Stimulated activated CD4-positive, alpha-beta T cell treated with anti-CD3 and anti-CD28 coated beads, Interleukin-1b, Interleukin-23, amount 100 ng/mL, for 48 hours (primary cell): ENCODE measurements around the gene IGLL5.

Source experiments
- DNase-seq: peaks from one replicate; pipeline ENCODE4 v3.0.0-alpha.2; 2020

Gene IGLL5

DNA sequence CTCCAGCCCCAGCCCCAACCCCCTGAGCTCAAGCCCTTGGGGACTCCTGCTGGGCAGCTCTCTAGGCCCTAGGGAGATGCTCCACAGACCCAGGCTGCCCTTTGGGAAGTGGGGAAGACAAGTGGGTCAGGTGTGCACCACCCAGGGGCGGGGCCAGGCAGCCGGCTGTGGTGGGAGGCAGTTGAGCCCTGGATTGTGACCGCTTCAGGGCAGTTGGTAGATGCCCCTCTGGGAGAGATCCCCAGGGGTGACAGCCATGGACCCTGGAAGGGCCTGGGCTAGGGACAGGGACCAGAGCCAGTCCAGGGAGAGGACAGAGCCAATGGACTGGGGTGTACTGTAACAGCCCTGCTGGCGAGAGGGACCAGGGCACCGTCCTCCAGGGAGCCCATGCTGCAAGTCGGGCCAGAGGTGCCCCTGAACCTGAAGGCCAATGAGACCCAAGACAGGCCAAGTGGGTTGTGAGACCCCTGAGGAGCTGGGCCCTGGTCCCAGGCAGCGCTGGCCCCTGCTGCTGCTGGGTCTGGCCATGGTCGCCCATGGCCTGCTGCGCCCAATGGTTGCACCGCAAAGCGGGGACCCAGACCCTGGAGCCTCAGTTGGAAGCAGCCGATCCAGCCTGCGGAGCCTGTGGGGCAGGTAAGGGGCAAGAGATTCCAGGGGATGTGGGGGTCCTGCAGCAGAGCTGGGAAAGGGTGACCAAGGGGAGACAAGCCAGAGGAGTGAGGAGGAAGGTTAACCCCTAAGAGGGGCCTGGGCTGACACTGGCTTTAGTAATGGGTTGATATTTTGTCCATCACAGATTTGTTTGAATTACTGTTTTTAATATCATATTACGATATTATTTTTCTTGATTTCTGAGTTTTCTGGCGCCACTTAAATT is at the start of gene IGLL5:
IGLL5 (plus strand) TSS at position 196 of the 883 bp plus-strand sequence; CDS start at position 434, 238 bp downstream.
- no peak for DNase-seq

GRCh38 chr22:22838148-22838786 is 49.3 kb upstream of the IGLL5 start:
- no peak for DNase-seq

DNA sequence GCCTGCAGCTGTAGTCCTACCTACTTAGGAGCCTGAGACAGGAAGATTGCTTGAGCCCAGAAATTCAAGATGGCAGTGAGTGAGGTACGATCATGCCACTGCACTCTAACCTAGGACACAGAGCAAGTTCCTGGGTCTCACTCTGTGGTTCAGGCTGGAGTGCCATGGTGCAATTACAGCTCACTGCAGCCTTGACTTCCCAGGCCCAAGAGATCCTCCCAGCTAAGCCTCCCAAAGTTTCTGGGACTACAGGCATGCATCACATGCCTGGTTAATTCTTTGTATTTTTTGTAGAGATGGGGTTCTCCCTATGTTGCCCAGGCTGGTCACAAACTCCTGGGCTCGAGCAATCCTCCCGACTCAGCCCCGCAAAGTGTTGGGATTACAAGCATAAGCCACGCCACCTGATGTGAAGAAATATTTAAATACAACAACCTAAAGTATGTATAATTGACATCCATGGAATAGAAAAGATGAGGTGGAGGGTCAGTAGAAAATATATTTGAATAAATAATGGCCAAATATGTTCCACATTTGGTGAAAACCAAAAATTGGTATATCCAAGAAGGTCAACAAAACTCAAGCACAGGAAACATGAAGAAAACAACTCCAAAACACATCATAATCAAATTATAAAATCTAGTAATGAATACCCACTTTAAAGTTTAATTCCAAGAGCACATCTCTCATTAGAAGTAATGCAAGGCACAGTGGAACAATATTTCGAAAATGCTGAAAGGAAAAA is 47.9 kb upstream of the IGLL5 start:
- DNase-seq = no peak

DNA sequence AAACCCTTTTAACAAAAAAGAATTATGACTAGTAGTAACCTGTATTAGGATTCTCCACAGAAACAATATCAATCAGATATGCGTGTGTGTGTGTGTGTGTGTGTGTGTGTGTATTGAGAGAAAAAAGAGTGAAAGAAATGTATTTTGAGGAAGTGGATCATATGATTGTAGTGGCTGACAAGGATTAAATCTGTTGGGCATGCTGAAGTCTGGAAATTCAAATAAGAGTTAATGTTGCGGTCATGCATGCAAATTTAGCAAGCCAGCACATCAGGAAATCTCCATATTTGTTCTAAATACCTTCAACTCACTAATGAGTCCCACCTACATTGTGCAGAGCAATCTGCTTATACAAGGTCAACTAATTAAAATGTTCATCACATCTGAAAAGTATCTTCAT is 46.8 kb upstream of the IGLL5 start:
- no peak for DNase-seq

GRCh38 chr22:22841598-22841997 is 46.0 kb upstream of the IGLL5 start:
- no peak for DNase-seq

DNA sequence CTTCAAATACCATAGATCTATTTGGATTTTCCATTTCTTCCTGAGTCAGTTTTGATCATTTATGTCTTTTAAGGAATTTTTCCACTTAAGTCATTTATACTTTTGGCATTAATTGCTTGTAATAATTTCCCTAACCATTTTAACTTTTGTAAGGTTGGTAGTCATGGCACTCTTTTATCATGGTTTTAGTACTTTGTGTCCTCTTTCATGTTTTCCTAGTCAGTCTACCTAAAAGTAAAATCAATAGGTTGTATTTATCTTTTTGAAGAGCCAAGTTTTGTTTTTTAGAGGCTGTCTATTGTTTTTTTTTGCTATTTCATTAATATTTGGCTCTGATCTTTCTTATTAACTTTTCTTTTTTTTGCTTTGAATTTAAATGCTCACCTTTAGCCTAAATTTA is 45.5 kb upstream of the IGLL5 start:
- DNase-seq = no peak

- DNase-seq = no peak
Observed at GRCh38 chr22:22843848-22844247, 43.8 kb upstream of the IGLL5 start.

DNA sequence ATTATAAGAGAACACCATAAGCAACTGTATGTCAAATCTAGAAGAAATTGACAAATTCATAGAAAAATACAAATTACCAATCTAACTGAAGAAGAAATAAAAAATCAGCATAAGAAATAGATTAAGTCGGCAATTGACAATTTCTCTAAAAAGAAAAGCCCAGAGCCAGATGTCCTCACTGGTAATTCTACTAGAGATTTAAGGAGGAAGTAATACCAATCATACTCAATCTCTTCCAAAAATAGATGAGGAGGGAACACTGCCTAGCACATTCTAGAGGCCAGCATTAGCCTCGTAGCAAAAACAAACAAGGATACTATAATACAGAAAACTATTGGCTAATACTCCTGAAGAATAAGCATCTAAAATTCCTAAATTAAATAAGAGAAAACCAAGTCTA is 40.4 kb upstream of the IGLL5 start:
- DNase-seq = no peak

DNA sequence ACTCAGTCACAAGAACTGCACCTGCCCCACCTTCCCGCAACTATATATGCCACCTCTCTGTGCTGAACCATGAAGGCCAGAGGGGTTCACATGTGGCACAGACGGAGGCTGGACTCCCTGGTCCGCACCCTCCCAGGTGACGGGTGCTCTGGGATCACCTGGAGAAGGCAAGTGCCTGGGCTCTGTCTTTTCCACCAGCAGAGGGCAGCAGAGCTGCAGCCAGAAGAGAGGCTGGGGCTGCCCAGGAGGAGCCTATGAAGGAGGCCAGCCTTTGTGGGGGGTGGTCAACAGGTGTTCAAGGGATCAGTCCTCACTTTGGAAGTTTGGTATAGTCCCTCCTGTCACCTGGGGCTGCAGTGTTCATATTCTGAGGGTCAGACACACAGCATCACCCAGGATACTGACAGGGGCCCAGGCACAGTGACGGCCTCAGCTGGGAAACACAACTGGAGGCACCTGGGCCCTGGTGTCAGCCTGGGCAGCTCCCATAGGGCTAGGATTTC is 39.2 kb upstream of the IGLL5 start:
- DNase-seq = peak; percentile 67

DNA sequence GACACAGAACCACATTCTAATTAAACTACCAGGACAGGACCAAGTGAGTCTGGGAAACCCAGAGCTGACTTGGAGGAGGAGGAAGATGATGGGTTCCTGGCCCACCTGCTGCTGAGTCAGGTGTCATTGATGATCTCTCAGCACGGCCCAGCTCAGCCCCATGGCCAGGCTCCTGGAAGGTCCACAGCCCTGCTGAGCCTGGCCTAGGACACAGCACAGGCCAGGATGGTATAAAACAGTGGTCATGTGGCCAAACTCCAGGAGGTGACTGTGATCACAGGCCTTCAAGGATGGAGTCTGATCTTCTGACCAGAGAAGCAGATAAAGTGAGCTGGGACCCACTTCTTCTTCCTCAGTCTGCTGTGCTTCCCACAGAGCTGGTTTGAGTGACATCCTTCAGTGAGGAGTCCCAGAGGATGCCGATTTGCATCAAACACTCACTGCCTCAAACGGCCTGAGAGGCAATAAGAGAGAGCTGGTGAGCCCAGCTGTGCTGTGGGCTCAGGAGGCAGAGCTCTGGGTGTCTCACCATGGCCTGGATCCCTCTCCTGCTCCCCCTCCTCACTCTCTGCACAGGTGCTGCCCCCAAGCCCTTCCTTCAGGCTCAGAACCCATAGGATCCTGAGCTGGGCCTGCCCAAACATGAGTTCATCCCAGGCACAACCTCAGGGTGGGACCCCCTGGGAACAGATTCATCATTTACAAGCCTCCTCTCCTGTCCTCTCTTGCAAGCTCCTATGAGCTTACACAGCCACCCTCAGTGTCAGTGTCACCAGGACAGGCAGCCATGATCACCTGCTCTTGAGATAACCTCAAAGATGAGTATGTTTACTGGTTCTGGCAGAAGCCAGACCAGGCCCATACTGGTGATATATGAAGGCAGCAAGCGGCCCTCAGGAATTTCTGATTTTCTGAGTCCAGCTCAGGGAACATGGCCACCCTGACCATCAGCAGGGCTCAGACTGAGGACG is 37.7 kb upstream of the IGLL5 start:
- no peak for DNase-seq

GRCh38 chr22:22851969-22852368 is 35.6 kb upstream of the IGLL5 start:
- DNase-seq = no peak

- DNase-seq = no peak
Observed at GRCh38 chr22:22853713-22854112, 33.9 kb upstream of the IGLL5 start.

DNA sequence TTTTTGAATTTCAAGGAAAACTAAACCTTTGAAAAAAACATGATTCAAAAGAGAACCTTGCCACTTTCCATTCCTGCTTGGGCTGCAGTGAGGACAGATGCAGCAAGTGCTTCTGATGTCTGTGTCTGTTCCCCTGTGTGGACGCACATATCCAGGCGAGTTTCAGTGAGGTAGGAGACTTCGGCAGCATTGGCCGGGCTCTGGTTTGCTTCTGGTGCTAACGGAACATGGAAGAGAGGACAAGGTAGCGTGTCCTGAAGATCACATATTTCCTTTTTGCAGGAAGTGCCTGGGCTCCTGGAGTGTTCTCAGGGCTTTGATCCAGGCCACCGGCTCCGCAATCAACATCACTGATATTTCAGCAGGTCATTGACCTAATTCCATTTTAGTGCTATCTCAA is 33.1 kb upstream of the IGLL5 start:
- no peak for DNase-seq

DNA sequence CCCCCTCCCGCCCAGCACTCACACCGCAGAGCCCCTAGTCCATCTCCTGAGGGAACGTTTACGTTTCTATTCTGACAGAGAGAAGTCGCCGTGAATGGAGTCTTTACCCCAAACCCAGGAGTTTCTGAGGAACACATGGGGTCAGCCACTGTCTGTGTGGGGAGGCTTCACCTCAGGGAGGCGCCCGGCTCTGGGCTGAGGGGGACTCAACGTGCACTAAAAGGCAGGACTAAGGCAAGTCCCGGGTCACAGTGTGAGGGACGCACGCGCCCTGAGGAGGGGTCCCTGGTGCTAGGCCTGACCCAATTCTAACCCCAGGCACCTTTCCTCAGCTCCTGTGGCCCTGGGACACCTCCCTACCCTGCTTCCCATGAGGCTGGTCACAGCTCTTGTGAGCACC is 32.5 kb upstream of the IGLL5 start:
- no peak for DNase-seq

GRCh38 chr22:22855617-22856308 is 31.9 kb upstream of the IGLL5 start:
- DNase-seq = peak; percentile 25

GRCh38 chr22:22856364-22856763 is 31.3 kb upstream of the IGLL5 start:
- no peak for DNase-seq

- DNase-seq = no peak
Observed at GRCh38 chr22:22856885-22857606, 30.6 kb upstream of the IGLL5 start.

DNA sequence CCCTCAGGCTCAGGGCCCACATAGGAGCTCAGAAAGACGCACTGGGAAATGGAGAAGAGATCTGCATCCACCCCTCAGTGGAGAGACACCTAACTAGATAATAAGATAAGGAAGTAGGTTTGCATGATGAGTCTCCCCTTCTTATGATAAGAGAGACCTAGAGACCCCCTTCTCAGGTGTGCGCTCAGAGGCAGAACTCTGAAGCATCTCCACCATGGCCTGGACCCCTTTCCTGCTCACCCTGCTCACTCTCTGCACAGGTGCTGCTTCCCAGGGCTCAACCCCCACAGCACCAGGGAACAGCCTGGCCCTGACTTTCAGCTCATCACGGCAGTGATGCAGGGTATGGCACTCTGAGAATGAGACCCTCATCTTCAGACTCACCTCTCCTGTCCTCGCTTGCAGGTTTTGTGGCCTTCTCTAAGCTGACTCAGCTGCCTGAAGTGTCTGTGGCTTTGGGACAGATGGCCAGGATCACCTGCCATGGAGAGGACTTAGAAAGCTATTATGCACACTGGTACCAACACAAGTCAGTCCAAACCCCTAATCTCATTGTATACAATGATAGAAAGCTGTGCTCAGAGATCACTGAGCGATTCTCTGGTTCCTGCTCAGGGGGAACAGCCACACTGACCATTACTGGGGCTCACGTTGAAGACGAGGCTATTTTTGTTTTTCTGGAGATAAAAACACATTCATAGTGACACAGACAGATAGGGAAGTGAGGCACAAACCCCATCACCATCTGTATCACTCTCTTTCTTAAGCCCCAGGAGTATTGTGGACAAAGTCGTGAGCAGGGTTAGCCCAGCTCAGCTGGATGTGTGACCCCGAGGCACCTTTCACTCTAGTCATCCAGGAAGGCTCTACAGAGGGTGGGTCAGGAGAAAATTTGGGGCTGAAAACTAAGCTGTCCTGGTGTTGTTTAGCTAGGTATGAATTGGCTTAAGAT is 29.7 kb upstream of the IGLL5 start:
- no peak for DNase-seq

- DNase-seq = no peak
Observed at GRCh38 chr22:22858559-22858937, 29.1 kb upstream of the IGLL5 start.

- DNase-seq = no peak
Observed at GRCh38 chr22:22863001-22863400, 24.6 kb upstream of the IGLL5 start.
